ENCODE data around the gene CHM.

CHM gene

DNA sequence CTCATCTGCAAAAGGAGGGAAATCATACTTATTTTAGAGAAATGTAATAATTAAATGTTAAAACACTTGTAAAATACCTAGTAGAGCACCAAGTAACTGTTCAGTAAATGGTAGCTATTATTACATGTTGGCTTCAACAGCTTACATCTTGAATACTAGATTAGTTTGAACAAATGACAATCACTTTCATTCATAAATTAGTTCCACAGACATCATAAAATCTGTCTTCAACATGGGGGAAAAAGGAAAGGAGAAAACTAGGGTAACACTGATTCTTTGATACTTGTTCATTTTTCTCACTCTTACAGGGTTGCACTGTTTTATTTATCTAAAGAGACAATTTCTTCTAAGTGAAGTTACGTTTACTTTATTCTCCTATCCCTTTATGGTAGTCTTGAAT, 51.7 kb downstream of the CHM start:
- Histone ChIP-seq H3K27ac (no peak overlapping the region), H3K36me3 (no peaks in the 10 kb centered on the region), H3K4me3 (ENCODE audit: low read depth in 1 of 2, low read length in 1 of 2) (no peak overlapping the region), H3K27me3 (no peaks in the 10 kb centered on the region), H3K4me1 (ENCODE audit: control insufficient read depth in 1 of 2, insufficient read depth in 1 of 2, low read depth in 1 of 2, low read length in 1 of 2) (peaks cover 0 to 7% of the 10 kb centered on the region in 2 experiments), H3K9me3 (no peaks in the 10 kb centered on the region)
- TF ChIP-seq, protein P1, sequence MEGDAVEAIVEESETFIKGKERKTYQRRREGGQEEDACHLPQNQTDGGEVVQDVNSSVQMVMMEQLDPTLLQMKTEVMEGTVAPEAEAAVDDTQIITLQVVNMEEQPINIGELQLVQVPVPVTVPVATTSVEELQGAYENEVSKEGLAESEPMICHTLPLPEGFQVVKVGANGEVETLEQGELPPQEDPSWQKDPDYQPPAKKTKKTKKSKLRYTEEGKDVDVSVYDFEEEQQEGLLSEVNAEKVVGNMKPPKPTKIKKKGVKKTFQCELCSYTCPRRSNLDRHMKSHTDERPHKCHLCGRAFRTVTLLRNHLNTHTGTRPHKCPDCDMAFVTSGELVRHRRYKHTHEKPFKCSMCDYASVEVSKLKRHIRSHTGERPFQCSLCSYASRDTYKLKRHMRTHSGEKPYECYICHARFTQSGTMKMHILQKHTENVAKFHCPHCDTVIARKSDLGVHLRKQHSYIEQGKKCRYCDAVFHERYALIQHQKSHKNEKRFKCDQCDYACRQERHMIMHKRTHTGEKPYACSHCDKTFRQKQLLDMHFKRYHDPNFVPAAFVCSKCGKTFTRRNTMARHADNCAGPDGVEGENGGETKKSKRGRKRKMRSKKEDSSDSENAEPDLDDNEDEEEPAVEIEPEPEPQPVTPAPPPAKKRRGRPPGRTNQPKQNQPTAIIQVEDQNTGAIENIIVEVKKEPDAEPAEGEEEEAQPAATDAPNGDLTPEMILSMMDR (IDR thresholded peaks at IDR 0.05): no peak

DNA sequence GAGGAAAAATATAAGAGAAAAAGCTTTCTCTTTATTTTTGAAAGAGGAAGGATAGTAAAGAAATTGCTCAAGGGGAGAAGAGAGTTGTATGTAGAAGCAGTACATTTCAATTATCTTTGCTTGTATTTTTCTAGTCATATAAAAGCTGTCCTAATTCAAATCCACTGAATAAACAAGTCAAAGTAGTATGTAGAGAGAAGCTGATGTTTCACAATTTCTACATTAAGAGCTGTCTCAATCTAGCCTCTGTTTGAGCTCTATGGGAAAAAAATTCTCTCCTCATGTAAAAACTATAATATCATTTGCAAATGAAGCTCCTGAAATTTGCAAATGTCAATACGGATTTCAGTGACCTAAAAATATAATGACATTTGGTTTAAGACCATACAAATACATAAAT, 52.6 kb downstream of the CHM start:
- TF ChIP-seq, protein P1 (IDR thresholded peaks at IDR 0.05): no peak
- Histone ChIP-seq H3K9me3 (no peaks in the 10 kb centered on the region), H3K4me1 (ENCODE audit: control insufficient read depth in 1 of 2, insufficient read depth in 1 of 2, low read depth in 1 of 2, low read length in 1 of 2) (peaks cover 0 to 7% of the 10 kb centered on the region in 2 experiments), H3K27ac (no peak overlapping the region), H3K36me3 (no peaks in the 10 kb centered on the region), H3K27me3 (no peaks in the 10 kb centered on the region), H3K4me3 (ENCODE audit: low read depth in 1 of 2, low read length in 1 of 2) (no peak overlapping the region)

DNA sequence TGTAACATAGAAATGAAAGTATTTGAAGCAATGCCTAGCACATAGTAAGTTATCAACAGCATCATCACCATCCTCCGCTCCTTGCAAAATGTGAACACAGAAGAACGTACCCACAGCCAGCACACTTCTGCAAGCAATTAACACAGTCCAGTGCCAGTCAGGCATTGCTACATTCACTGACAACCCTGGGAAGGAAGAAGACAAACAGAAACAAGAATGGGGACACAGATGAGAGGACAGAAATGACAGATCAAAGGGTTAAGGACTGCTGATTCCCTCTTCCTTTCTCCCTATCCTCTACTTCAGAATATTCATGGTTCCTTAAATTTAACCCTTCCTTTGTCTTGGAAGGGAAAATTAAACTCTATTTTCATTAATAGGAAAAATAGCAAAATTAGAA, 53.1 kb downstream of the CHM start:
- Histone ChIP-seq H3K36me3 (no peaks in the 10 kb centered on the region), H3K27me3 (no peaks in the 10 kb centered on the region), H3K27ac (no peak overlapping the region), H3K4me1 (ENCODE audit: control insufficient read depth in 1 of 2, insufficient read depth in 1 of 2, low read depth in 1 of 2, low read length in 1 of 2) (peaks cover 0 to 7% of the 10 kb centered on the region in 2 experiments), H3K4me3 (ENCODE audit: low read depth in 1 of 2, low read length in 1 of 2) (no peak overlapping the region), H3K9me3 (no peaks in the 10 kb centered on the region)
- TF ChIP-seq, protein P1 (IDR thresholded peaks at IDR 0.05): no peak

DNA sequence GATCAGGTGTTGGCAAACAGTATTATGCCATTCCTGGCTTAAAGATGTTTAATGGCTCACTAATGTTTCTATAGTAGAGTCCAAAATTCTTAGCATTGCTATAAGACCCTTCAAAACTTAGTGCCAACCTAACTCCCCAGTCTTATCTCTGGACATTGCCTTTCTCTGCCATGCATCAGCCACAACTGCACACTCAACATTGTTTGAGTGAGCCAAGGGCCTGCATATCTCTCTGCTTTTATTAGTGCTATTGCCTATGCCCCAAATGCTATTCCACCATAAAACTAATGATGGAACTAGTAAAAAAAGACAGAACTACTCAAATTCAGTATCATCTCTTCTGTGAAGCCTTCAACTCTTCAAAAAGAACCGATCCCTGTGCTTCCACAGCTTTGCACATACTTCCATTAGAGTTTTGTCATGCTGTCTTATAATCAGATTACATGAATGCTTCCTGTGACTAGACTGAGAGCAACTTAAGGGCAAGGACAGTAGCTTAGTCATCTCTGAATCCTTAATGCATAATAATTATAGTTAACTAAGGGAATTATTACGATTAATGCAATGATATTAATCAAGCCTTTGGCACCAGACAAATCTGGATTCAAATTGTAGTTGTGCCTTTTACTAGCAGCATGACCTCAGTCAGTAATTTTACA, 53.7 kb downstream of the CHM start:
- no peaks in the 10 kb centered on the region for H3K36me3 ChIP-seq
- no peak overlapping the region for H3K27ac ChIP-seq
- H3K4me3 ChIP-seq (ENCODE audit: low read depth in 1 of 2, low read length in 1 of 2): no peak overlapping the region
- TF ChIP-seq, protein P1 (IDR thresholded peaks at IDR 0.05): no peak
- peaks cover 0 to 7% of the 10 kb centered on the region in 2 experiments for H3K4me1 ChIP-seq (ENCODE audit: control insufficient read depth in 1 of 2, insufficient read depth in 1 of 2, low read depth in 1 of 2, low read length in 1 of 2)
- no peaks in the 10 kb centered on the region for H3K9me3 ChIP-seq
- no peaks in the 10 kb centered on the region for H3K27me3 ChIP-seq

DNA sequence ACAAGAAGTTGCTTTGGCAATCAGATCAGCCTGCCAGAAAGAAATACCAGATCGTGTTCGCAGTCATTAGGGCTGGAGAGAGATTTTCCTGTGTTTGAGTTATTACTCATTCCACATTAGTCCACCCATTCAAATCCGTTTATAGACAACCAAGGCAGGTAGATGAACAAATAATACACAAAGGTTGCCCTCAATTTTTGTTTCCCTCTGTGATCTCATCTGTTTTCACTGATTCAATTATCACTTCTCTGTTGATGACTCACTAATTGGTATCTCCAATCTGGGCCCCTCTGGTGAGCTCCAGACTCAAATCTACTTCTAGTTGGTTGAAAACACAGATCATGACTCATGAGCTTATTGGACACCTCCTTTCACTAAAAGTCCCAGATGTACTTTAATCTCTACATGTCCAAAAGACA, 54.5 kb downstream of the CHM start:
- Histone ChIP-seq H3K4me1 (ENCODE audit: control insufficient read depth in 1 of 2, insufficient read depth in 1 of 2, low read depth in 1 of 2, low read length in 1 of 2) (peaks cover 0 to 7% of the 10 kb centered on the region in 2 experiments), H3K36me3 (no peaks in the 10 kb centered on the region), H3K9me3 (no peaks in the 10 kb centered on the region), H3K27ac (no peak overlapping the region), H3K4me3 (ENCODE audit: low read depth in 1 of 2, low read length in 1 of 2) (no peak overlapping the region), H3K27me3 (no peaks in the 10 kb centered on the region)
- TF ChIP-seq, protein P1 (IDR thresholded peaks at IDR 0.05): no peak
